Testis (tissue), 2 donors: ENCODE measurements around the gene VAT1.

Experiments used
- POLR2A ChIP-seq: fragments of 450-650 bp; IDR thresholded peaks from one replicate; pipeline ENCODE4 v1.6.1; 2017; ENCODE audit warnings: antibody characterized with exemption, mild to moderate bottlenecking, moderate library complexity
- TF ChIP-seq, protein P1 (sequence below), 3 experiments: fragments of 450-650 bp in 2 of 3; fragments of 200-600 bp in 1 of 3; sonication (generic) in 1 of 3; IDR thresholded peaks; one replicate each; pipeline ENCODE4 v1.5.1; 2016 to 2019; ENCODE audit warnings: antibody characterized with exemption in 3 of 3, mild to moderate bottlenecking in 2 of 3, moderate library complexity in 1 of 3

DNA sequence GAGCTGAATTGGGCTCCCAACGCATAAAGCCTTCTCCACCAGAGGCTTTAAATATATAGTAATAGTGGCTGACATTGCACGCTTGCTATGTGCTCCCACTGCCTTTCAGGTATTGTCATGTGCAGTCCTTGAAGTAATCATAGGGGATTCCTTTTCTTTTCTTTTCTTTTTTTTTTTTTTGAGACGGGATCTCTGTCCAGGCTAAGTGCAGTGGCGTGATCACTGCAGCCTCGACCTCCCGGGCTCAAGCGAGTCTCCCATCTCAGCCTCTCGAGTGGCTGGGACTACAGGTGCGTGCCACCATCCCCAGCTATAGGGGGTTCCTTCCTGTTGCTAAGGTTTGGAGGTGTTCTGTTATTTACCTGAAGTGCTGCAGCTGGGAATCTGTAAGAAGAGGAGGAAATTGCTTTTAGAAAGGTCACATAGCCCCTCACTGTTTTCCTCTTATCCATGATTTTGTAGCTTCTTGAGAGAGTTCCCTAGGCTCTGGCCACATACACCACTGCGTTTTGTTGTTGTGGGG is 23.1 kb downstream of the VAT1 start:
- TF ChIP-seq, protein P1, sequence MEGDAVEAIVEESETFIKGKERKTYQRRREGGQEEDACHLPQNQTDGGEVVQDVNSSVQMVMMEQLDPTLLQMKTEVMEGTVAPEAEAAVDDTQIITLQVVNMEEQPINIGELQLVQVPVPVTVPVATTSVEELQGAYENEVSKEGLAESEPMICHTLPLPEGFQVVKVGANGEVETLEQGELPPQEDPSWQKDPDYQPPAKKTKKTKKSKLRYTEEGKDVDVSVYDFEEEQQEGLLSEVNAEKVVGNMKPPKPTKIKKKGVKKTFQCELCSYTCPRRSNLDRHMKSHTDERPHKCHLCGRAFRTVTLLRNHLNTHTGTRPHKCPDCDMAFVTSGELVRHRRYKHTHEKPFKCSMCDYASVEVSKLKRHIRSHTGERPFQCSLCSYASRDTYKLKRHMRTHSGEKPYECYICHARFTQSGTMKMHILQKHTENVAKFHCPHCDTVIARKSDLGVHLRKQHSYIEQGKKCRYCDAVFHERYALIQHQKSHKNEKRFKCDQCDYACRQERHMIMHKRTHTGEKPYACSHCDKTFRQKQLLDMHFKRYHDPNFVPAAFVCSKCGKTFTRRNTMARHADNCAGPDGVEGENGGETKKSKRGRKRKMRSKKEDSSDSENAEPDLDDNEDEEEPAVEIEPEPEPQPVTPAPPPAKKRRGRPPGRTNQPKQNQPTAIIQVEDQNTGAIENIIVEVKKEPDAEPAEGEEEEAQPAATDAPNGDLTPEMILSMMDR (IDR thresholded peaks at IDR 0.05): no peak
- TF ChIP-seq POLR2A: no peak
